HG03175 (cell line): ENCODE results near the gene DDIT4.
"Not testable (repeated sequence)": the region's sequence is repeated elsewhere in the genome, so short reads cannot be mapped to it uniquely, and the experiment has no call there.

Experiments
- ATAC-seq: cut with Tn5 transposase; IDR thresholded peaks from one replicate; pipeline ENCODE4 v1.9.1; 2021; ENCODE audit warnings: mild to moderate bottlenecking, moderate library complexity; ENCODE audit not compliant: unreplicated experiment

Gene DDIT4

GRCh38 chr10:72292223-72292691, 18.5 kb downstream of the DDIT4 start:
- ATAC-seq = no peak

- no peak for ATAC-seq
Measured at GRCh38 chr10:72295330-72295910, 21.7 kb downstream of the DDIT4 start.

GRCh38 chr10:72296829-72297280, 23.1 kb downstream of the DDIT4 start:
- not testable (repeated sequence) for ATAC-seq

GRCh38 chr10:72297281-72297804, 23.6 kb downstream of the DDIT4 start:
- peak; percentile 65 for ATAC-seq

GRCh38 chr10:72297805-72298591, 24.3 kb downstream of the DDIT4 start:
- peak; percentile 77 for ATAC-seq

- no peak for ATAC-seq
Measured at GRCh38 chr10:72298592-72299519, 25.1 kb downstream of the DDIT4 start.

- no peak for ATAC-seq
Measured at GRCh38 chr10:72303424-72304128, 29.9 kb downstream of the DDIT4 start.

GRCh38 chr10:72306215-72306760, 32.6 kb downstream of the DDIT4 start:
- ATAC-seq = no peak

- not testable (repeated sequence) for ATAC-seq
Measured at GRCh38 chr10:72307711-72308110, 34.0 kb downstream of the DDIT4 start.

GRCh38 chr10:72308320-72308987, 34.7 kb downstream of the DDIT4 start:
- ATAC-seq = no peak

GRCh38 chr10:72309290-72310240, 35.8 kb downstream of the DDIT4 start:
- no peak for ATAC-seq

- ATAC-seq = no peak
Measured at GRCh38 chr10:72310241-72310633, 36.5 kb downstream of the DDIT4 start.

GRCh38 chr10:72310636-72311035, 36.9 kb downstream of the DDIT4 start:
- no peak for ATAC-seq

GRCh38 chr10:72311667-72312066, 37.9 kb downstream of the DDIT4 start:
- no peak for ATAC-seq

- no peak for ATAC-seq
Measured at GRCh38 chr10:72312865-72313391, 39.2 kb downstream of the DDIT4 start.

GRCh38 chr10:72314263-72314662, 40.5 kb downstream of the DDIT4 start:
- no peak for ATAC-seq

GRCh38 chr10:72315054-72315453, 41.3 kb downstream of the DDIT4 start:
- ATAC-seq = no peak
